Measurements from ENCODE around the gene GPATCH4.
A peak's percentile ranks its signal among the peaks of the same experiment; 100 is the strongest.

Gene GPATCH4

DNA sequence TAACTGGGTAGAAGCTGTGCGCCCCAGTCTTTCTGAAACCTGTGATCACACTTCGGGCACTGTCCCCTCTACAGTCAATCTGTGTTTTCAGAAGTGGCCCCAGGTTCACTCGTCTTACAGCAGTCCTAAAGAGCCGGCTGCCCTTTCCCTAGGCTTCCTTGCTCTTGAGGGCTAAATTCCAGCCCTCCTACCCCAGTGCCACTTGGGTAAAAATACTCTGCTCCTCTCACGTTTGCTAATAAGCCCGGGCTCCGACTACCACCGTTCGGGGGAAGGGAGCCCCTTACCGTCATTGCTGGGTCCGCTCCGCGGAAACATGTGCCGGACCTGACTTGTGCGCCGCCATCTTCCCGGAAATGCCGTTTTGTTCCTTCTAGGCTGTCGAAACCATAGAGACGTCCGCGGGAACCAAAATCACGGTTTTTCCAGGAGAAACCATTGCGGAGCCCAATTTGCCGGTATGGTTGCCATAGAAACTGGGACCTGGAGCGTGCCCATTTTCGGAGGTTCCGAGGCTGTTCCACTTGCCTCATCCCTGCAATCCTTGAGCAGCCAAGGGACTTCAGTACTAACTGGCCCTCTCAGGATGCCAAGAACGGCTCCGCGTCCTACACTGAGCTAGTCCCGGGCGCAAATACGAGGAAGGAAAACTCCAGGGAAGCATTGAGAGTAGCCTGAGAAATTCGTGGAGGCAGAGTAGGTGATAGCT is at the start of gene GPATCH4:
Gene GPATCH4, minus strand, starts transcription at position 358 of the 709 bp plus-strand sequence.
- TF ChIP-seq, protein P1, sequence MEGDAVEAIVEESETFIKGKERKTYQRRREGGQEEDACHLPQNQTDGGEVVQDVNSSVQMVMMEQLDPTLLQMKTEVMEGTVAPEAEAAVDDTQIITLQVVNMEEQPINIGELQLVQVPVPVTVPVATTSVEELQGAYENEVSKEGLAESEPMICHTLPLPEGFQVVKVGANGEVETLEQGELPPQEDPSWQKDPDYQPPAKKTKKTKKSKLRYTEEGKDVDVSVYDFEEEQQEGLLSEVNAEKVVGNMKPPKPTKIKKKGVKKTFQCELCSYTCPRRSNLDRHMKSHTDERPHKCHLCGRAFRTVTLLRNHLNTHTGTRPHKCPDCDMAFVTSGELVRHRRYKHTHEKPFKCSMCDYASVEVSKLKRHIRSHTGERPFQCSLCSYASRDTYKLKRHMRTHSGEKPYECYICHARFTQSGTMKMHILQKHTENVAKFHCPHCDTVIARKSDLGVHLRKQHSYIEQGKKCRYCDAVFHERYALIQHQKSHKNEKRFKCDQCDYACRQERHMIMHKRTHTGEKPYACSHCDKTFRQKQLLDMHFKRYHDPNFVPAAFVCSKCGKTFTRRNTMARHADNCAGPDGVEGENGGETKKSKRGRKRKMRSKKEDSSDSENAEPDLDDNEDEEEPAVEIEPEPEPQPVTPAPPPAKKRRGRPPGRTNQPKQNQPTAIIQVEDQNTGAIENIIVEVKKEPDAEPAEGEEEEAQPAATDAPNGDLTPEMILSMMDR (IDR thresholded peaks at IDR 0.05; ENCODE audit: low read depth, low read length) = no peak
- DNase-seq (ENCODE audit: low read depth in 2 of 2) = peak; percentile 95 to 97
- peak within 1 kb of the TSS; percentile 78 to 87 for H3K4me3 ChIP-seq (replicated peaks in 1 of 2; ENCODE audit: low read depth in 2 of 2, low read length in 2 of 2)

DNA sequence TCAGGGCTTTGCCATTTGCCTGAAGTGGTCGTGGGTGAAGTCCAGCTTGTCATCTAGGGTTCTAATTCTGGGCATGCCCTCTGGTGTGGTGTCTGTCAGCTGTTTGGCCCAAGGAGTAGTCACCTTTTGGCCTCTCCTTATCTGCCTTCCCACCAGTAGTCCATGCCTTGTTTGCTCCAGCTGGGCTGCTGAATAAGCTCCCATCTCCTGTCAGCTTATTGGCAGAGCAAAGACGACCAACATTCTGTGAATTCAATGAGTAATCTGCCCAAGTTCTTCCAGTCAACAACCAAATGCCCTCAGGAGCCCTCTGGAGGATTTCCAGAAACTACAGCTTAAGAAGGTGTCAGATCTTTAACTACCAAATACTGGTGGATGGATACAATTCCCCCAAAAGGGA is 47.7 kb upstream of the GPATCH4 start:
- DNase-seq (ENCODE audit: low read depth in 2 of 2) = no peak

DNA sequence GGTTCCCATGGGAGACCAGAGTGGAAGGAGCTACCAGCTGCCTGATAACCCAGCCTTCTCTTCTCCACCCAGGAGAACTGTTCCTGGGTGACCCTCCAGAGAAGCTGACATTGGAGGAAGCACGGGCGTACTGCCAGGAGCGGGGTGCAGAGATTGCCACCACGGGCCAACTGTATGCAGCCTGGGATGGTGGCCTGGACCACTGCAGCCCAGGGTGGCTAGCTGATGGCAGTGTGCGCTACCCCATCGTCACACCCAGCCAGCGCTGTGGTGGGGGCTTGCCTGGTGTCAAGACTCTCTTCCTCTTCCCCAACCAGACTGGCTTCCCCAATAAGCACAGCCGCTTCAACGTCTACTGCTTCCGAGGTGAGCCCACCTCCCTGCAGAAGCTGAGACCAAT is 47.2 kb upstream of the GPATCH4 start:
- no peak overlapping the region for H3K4me3 ChIP-seq (replicated peaks in 1 of 2; ENCODE audit: low read depth in 2 of 2, low read length in 2 of 2)
- TF ChIP-seq, protein P1 (IDR thresholded peaks at IDR 0.05; ENCODE audit: low read depth, low read length) = no peak
- DNase-seq (ENCODE audit: low read depth in 2 of 2) = no peak

More for the DNA sequence above, 47.7 kb upstream of the GPATCH4 start:
- TF ChIP-seq, protein P1 (IDR thresholded peaks at IDR 0.05; ENCODE audit: low read depth, low read length) = no peak
- no peak overlapping the region for H3K4me3 ChIP-seq (replicated peaks in 1 of 2; ENCODE audit: low read depth in 2 of 2, low read length in 2 of 2)

DNA sequence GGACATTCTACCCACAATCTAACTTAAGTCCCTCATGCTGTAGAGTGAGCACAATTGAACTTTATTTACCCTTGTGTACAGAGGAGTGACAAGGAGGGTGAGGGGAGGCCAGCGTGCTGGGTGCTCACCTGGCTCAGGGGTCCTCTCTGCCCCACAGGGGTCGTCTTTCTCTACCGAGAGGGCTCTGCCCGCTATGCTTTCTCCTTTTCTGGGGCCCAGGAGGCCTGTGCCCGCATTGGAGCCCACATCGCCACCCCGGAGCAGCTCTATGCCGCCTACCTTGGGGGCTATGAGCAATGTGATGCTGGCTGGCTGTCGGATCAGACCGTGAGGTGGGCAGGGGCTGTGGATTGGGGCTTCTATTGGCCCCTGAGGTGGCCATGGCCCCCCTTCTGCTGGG is 46.1 kb upstream of the GPATCH4 start:
- DNase-seq (ENCODE audit: low read depth in 2 of 2) = no peak
- TF ChIP-seq, protein P1 (IDR thresholded peaks at IDR 0.05; ENCODE audit: low read depth, low read length) = no peak
- no peak overlapping the region for H3K4me3 ChIP-seq (replicated peaks in 1 of 2; ENCODE audit: low read depth in 2 of 2, low read length in 2 of 2)

DNA sequence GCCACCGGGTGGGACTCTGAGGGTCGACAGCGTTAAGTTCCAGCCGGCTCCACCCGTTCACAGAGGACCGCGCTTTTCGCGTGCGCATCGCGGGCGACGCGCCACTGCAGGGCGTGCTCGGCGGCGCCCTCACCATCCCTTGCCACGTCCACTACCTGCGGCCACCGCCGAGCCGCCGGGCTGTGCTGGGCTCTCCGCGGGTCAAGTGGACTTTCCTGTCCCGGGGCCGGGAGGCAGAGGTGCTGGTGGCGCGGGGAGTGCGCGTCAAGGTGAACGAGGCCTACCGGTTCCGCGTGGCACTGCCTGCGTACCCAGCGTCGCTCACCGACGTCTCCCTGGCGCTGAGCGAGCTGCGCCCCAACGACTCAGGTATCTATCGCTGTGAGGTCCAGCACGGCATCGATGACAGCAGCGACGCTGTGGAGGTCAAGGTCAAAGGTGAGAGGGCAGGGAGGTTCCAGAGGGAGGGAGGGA is 45.5 kb upstream of the GPATCH4 start:
- DNase-seq (ENCODE audit: low read depth in 2 of 2) = no peak
- TF ChIP-seq, protein P1 (IDR thresholded peaks at IDR 0.05; ENCODE audit: low read depth, low read length) = no peak

DNA sequence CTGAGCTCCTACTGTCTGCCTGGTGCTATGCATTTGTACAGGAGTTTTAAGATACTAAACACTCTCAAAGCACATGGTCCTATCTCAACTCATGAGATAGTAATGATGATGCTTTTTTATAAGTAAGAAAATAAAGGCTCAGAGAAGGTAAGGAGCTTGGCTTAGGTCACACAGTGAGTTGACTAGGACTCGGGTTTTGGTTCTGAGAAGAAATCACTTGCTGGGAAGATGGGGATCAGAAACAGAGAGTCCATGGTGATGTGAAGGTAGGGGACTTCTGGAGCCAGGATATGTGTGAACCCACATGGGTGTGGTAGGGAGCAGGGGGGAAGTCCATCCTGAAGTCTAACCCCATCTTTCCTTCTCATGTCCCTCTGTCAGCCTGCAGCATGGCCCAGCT is 44.4 kb upstream of the GPATCH4 start:
- no peak for DNase-seq (ENCODE audit: low read depth in 2 of 2)
- TF ChIP-seq, protein P1 (IDR thresholded peaks at IDR 0.05; ENCODE audit: low read depth, low read length) = no peak
- H3K4me3 ChIP-seq (replicated peaks in 1 of 2; ENCODE audit: low read depth in 2 of 2, low read length in 2 of 2) = no peak overlapping the region

More for the DNA sequence above, 45.5 kb upstream of the GPATCH4 start:
- H3K4me3 ChIP-seq (replicated peaks in 1 of 2; ENCODE audit: low read depth in 2 of 2, low read length in 2 of 2) = no peak overlapping the region

All from cardiac fibroblast (primary cell).